H9 (cell line): ENCODE results near the gene CCNI2. TPM values are rescaled to one million over a fixed set of nuclear protein-coding genes. Genes with fewer than 3 reads are reported as not detected.

ENCODE experiments used
- DNase-seq: peaks from one replicate; pipeline ENCODE4 v3.0.0-alpha.2; 2017
- H2AFZ ChIP-seq: one replicate; pipeline ENCODE4 v1.6.1; 2013; ENCODE audit warnings: mild to moderate bottlenecking, low read length, control low read depth, moderate library complexity
- H2AK5ac ChIP-seq: 2 replicates; pipeline ENCODE4 v1.6.1; 2013; ENCODE audit warnings: low read length, control low read depth, mixed read lengths; ENCODE audit not compliant: insufficient read length
- H2BK120ac ChIP-seq: one replicate; pipeline ENCODE4 v1.6.1; 2013; ENCODE audit warnings: low read depth, mild to moderate bottlenecking, low read length, control low read depth, inconsistent platforms; ENCODE audit not compliant: poor library complexity, severe bottlenecking
- H2BK12ac ChIP-seq: 2 replicates; pipeline ENCODE4 v1.6.1; 2013; ENCODE audit warnings: low read length, control low read depth, mixed read lengths, low read depth; ENCODE audit not compliant: insufficient read length
- H2BK15ac ChIP-seq: 2 replicates; pipeline ENCODE4 v1.6.1; 2013; ENCODE audit warnings: low read depth, low read length, control low read depth
- H2BK20ac ChIP-seq: one replicate; pipeline ENCODE4 v1.6.1; 2013; ENCODE audit warnings: low read depth, mild to moderate bottlenecking, low read length, control low read depth, inconsistent platforms; ENCODE audit not compliant: poor library complexity, severe bottlenecking
- H2BK5ac ChIP-seq: 2 replicates; pipeline ENCODE4 v1.6.1; 2013; ENCODE audit warnings: low read length, control low read depth, mixed read lengths; ENCODE audit not compliant: insufficient read length
- H3K14ac ChIP-seq: 2 replicates; pipeline ENCODE4 v1.6.1; 2013; ENCODE audit warnings: low read length, control low read depth; ENCODE audit not compliant: insufficient read depth
- H3K18ac ChIP-seq: 2 replicates; pipeline ENCODE4 v1.6.1; 2013; ENCODE audit warnings: low read depth, mild to moderate bottlenecking, mixed read lengths, low read length, control low read depth; ENCODE audit not compliant: insufficient read length
- H3K23ac ChIP-seq: 2 replicates; pipeline ENCODE4 v1.6.1; 2013; ENCODE audit warnings: low read length, control low read depth, mixed read lengths, low read depth; ENCODE audit not compliant: insufficient read length
- H3K23me2 ChIP-seq: 2 replicates; pipeline ENCODE4 v1.6.1; 2013; ENCODE audit warnings: low read depth, mild to moderate bottlenecking, mixed read lengths, low read length, control low read depth; ENCODE audit not compliant: insufficient read length, poor library complexity, severe bottlenecking
- H3K27ac ChIP-seq: 2 replicates; pipeline ENCODE4 v1.5.1; 2013; ENCODE audit warnings: low read length, control low read depth, mixed read lengths, low read depth; ENCODE audit not compliant: insufficient read length
- H3K27me3 ChIP-seq: 2 replicates; pipeline ENCODE4 v1.6.1; 2013; ENCODE audit warnings: low read length, control low read depth, inconsistent platforms; ENCODE audit not compliant: insufficient read depth
- H3K4ac ChIP-seq: 2 replicates; pipeline ENCODE4 v1.6.1; 2013; ENCODE audit warnings: low read depth, mild to moderate bottlenecking, control low read depth, inconsistent platforms, low read length, moderate library complexity
- H3K4me1 ChIP-seq: 2 replicates; pipeline ENCODE4 v1.6.1; 2013; ENCODE audit warnings: low read length, control low read depth, inconsistent platforms; ENCODE audit not compliant: insufficient read depth
- H3K4me2 ChIP-seq: 2 replicates; pipeline ENCODE4 v1.6.1; 2013; ENCODE audit warnings: low read length, control low read depth, mixed read lengths; ENCODE audit not compliant: insufficient read length, insufficient read depth
- H3K56ac ChIP-seq: 2 replicates; pipeline ENCODE4 v1.6.1; 2013; ENCODE audit warnings: low read depth, mild to moderate bottlenecking, mixed read lengths, low read length, control low read depth; ENCODE audit not compliant: insufficient read length
- H3K79me1 ChIP-seq: 2 replicates; pipeline ENCODE4 v1.6.1; 2013; ENCODE audit warnings: low read depth, mild to moderate bottlenecking, moderate library complexity, low read length, control low read depth, inconsistent platforms; ENCODE audit not compliant: insufficient read depth, poor library complexity, severe bottlenecking
- H3K79me2 ChIP-seq: 2 replicates; pipeline ENCODE4 v1.6.1; 2013; ENCODE audit warnings: low read length, control low read depth, inconsistent platforms; ENCODE audit not compliant: insufficient read depth
- H3K9ac ChIP-seq: 2 replicates; pipeline ENCODE4 v1.6.1; 2013; ENCODE audit warnings: low read length, control low read depth, mixed read lengths; ENCODE audit not compliant: insufficient read length; ENCODE audit errors: extremely low read depth
- H3K9me3 ChIP-seq: one replicate; pipeline ENCODE4 v1.6.1; 2013; ENCODE audit warnings: low read depth, low read length, inconsistent platforms; ENCODE audit not compliant: control insufficient read depth
- H3T11ph ChIP-seq: one replicate; pipeline ENCODE4 v1.6.1; 2013; ENCODE audit warnings: mild to moderate bottlenecking, low read length, control low read depth, inconsistent platforms
- H4K20me1 ChIP-seq: one replicate; pipeline ENCODE4 v1.6.1; 2013; ENCODE audit not compliant: control insufficient read depth, insufficient read length, insufficient read depth
- H4K5ac ChIP-seq: 2 replicates; pipeline ENCODE4 v1.6.1; 2013; ENCODE audit warnings: low read depth, mild to moderate bottlenecking, mixed read lengths, low read length, control low read depth; ENCODE audit not compliant: insufficient read length
- H4K8ac ChIP-seq: replicated peaks from 2 replicates; pipeline ENCODE4 v1.6.1; 2013; ENCODE audit warnings: low read length, control low read depth, mixed read lengths, low read depth; ENCODE audit not compliant: insufficient read length
- H4K91ac ChIP-seq: 2 replicates; pipeline ENCODE4 v1.6.1; 2013; ENCODE audit warnings: low read depth, mild to moderate bottlenecking, moderate library complexity, mixed read lengths, low read length, control low read depth; ENCODE audit not compliant: insufficient read length
- H3K27ac Mint-ChIP-seq, 3 experiments: 2 replicates in 2 of 3; 3 replicates in 1 of 3; pipeline ENCODE4 v1.8.0; 2020 to 2021; ENCODE audit warnings: mixed read lengths in 3 of 3, mild to moderate bottlenecking in 1 of 3, moderate library complexity in 1 of 3
- H3K27me3 Mint-ChIP-seq: 2 replicates; pipeline ENCODE4 v1.8.0; 2021; ENCODE audit warnings: low read depth, mild to moderate bottlenecking, moderate library complexity, mixed read lengths
- H3K36me3 Mint-ChIP-seq, 3 experiments: 2 replicates in 2 of 3; 3 replicates in 1 of 3; pipeline ENCODE4 v1.8.0; 2020 to 2021; ENCODE audit warnings: low read depth in 3 of 3, mixed read lengths in 3 of 3; ENCODE audit not compliant: insufficient read depth in 1 of 3
- H3K4me1 Mint-ChIP-seq, 2 experiments: 2 replicates each; pipeline ENCODE4 v1.8.0; 2020; ENCODE audit warnings: mixed read lengths in 2 of 2
- H3K4me3 Mint-ChIP-seq, 2 experiments: 2 replicates in 1 of 2; 3 replicates in 1 of 2; pipeline ENCODE4 v1.8.0; 2020 to 2021; ENCODE audit warnings: mild to moderate bottlenecking in 2 of 2, mixed read lengths in 2 of 2, moderate library complexity in 1 of 2
- H3K9me3 Mint-ChIP-seq, 2 experiments: 2 replicates in 1 of 2; 3 replicates in 1 of 2; pipeline ENCODE4 v1.8.0; 2020; ENCODE audit warnings: mild to moderate bottlenecking in 2 of 2, mixed read lengths in 2 of 2, moderate library complexity in 1 of 2
- CTCF ChIP-seq: fragments of 200-600 bp; sonication (generic); conservative IDR thresholded peaks from 3 replicates; pipeline ENCODE4 v1.8.0; 2021; ENCODE audit warnings: antibody characterized with exemption, mild to moderate bottlenecking
- WGBS: extraction: QIAGEN DNeasy Blood & Tissue Kit; methylation state at CpG from one replicate; pipeline ENCODE4 v1.1.7; 2013; ENCODE audit warnings: missing lambda C conversion rate, low lambda C conversion rate, mixed read lengths; ENCODE audit not compliant: insufficient read length; ENCODE audit errors: extremely low coverage; 5-methylcytosine and 5-hydroxymethylcytosine counted together
- total RNA-seq: library from RNA; stranded (reverse); gene quantifications from 2 replicates; pipeline ENCODE4 v1.2.1, GENCODE V29; 2021

Gene CCNI2
- total RNA-seq, 1 experiment from 2014 or later = 0.57 TPM

- H3K79me1 ChIP-seq = no peaks in the 10 kb centered on the region
- H2BK120ac ChIP-seq = no peak overlapping the region
- DNase-seq = no peak
- H2BK5ac ChIP-seq = no peak overlapping the region
- H4K8ac ChIP-seq = no peak overlapping the region
- H3K18ac ChIP-seq = no peak overlapping the region
- H3K27ac ChIP-seq = no peak overlapping the region
- Mint-ChIP-seq H3K4me3 (no peak overlapping the region), H3K9me3 (no peaks in the 10 kb centered on the region), H3K36me3 (no peaks in the 10 kb centered on the region), H3K4me1 (no peaks in the 10 kb centered on the region), H3K27me3 (peaks cover 20% of the 10 kb centered on the region), H3K27ac (no peak overlapping the region)
- H3K4me2 ChIP-seq = no peak overlapping the region
- H2AFZ ChIP-seq = no peak overlapping the region
- H3K56ac ChIP-seq = no peak overlapping the region
- no peak overlapping the region for H2BK12ac ChIP-seq
- H3K4me1 ChIP-seq = no peaks in the 10 kb centered on the region
- H3K9ac ChIP-seq = no peak overlapping the region
- no peak overlapping the region for H2AK5ac ChIP-seq
- no peaks in the 10 kb centered on the region for H4K20me1 ChIP-seq
- H3K27me3 ChIP-seq = no peaks in the 10 kb centered on the region
- WGBS = no CpG with 5 or more reads among the region's 2 CpGs
- H3K9me3 ChIP-seq = no peaks in the 10 kb centered on the region
- H3K14ac ChIP-seq = no peak overlapping the region
- no peaks in the 10 kb centered on the region; the same call in 1 of the 2 replicates for H3K79me2 ChIP-seq
- H2BK15ac ChIP-seq = no peak overlapping the region
- H3T11ph ChIP-seq = no peak overlapping the region
- no peak overlapping the region for H2BK20ac ChIP-seq
- H4K91ac ChIP-seq = no peak overlapping the region
- no peak overlapping the region for H3K23ac ChIP-seq
- no peak for TF ChIP-seq CTCF
- no peak overlapping the region for H4K5ac ChIP-seq
- no peak overlapping the region for H3K4ac ChIP-seq
- no peaks in the 10 kb centered on the region for H3K23me2 ChIP-seq
Observed at GRCh38 chr5:132799392-132799791, 52.2 kb downstream of the CCNI2 start.
